HG03571 (cell line): ENCODE measurements around the gene KLF7.
A peak's percentile ranks its signal among the peaks of the same experiment; 100 is the strongest.

Experiments
- ATAC-seq: cut with Tn5 transposase; IDR thresholded peaks from one replicate; pipeline ENCODE4 v1.9.1; 2021; ENCODE audit not compliant: unreplicated experiment

The KLF7 gene

GRCh38 chr2:207167099-207167923 is 1.6 kb upstream of the KLF7 start:
- no peak for ATAC-seq

GRCh38 chr2:207166349-207167098 is 776 bp upstream of the KLF7 start:
- peak; percentile 52 for ATAC-seq

- ATAC-seq = peak; percentile 95
Observed at GRCh38 chr2:207166039-207166348, 246 bp upstream of the KLF7 start.

- ATAC-seq = no peak
Observed at GRCh38 chr2:207164006-207164831, 1.5 kb downstream of the KLF7 start.

GRCh38 chr2:207163756-207164005 is 2.1 kb downstream of the KLF7 start:
- ATAC-seq = no peak

GRCh38 chr2:207163053-207163755 is 2.5 kb downstream of the KLF7 start:
- no peak for ATAC-seq

- no peak for ATAC-seq
Observed at GRCh38 chr2:207162316-207162715, 3.4 kb downstream of the KLF7 start.

GRCh38 chr2:207161247-207162123 is 4.3 kb downstream of the KLF7 start:
- ATAC-seq = no peak

GRCh38 chr2:207160115-207160514 is 5.6 kb downstream of the KLF7 start:
- no peak for ATAC-seq

- ATAC-seq = no peak
Observed at GRCh38 chr2:207159002-207159401, 6.7 kb downstream of the KLF7 start.

- no peak for ATAC-seq
Observed at GRCh38 chr2:207157731-207158130, 8.0 kb downstream of the KLF7 start.

- ATAC-seq = peak; percentile 4
Observed at GRCh38 chr2:207157162-207157481, 8.6 kb downstream of the KLF7 start.

GRCh38 chr2:207156451-207157161 is 9.1 kb downstream of the KLF7 start:
- peak; percentile 60 for ATAC-seq

GRCh38 chr2:207155516-207156444 is 10.0 kb downstream of the KLF7 start:
- no peak for ATAC-seq

GRCh38 chr2:207154556-207155510 is 10.9 kb downstream of the KLF7 start:
- no peak for ATAC-seq

GRCh38 chr2:207153266-207153975 is 12.3 kb downstream of the KLF7 start:
- no peak for ATAC-seq

- ATAC-seq = no peak
Observed at GRCh38 chr2:207151048-207151447, 14.7 kb downstream of the KLF7 start.
